PC-9 (cell line): ENCODE measurements around the gene GJD2. TPM values are rescaled to one million over a fixed set of nuclear protein-coding genes. Genes with fewer than 3 reads are reported as not detected.

Experiments
- BruUV-seq: library from RNA; stranded (reverse); fragments of 400-500 nt; replicated peaks from 2 replicates; lab custom pipeline; 2021; lab: Mats Ljungman, UMichigan
- CTCF ChIA-PET: fragments of 300-600 bp; sonication (Branson Sonifier 250); formaldehyde crosslinking; loops from one replicate; lab custom pipeline; 2022; ENCODE audit warnings: antibody characterized with exemption; lab: Charles Lee
- POLR2A ChIA-PET: fragments of 300-600 bp; sonication (Branson Sonifier 250); formaldehyde crosslinking; loops from one replicate; lab custom pipeline; 2022; ENCODE audit warnings: antibody characterized with exemption; ENCODE audit not compliant: unreplicated experiment; lab: Charles Lee
- DNase-seq, 2 experiments: peaks; one replicate each; pipeline versions ENCODE4 v3.0.0 to v3.0.0-alpha.2; 2015 to 2022; ENCODE audit warnings: mixed read lengths in 1 of 2
- H2AFZ ChIP-seq: fragments of 200-600 bp; sonication (generic); 2 replicates; pipeline ENCODE4 v1.8.1; 2017; ENCODE audit warnings: antibody characterized with exemption
- H3F3A ChIP-seq: fragments of 200-600 bp; sonication (generic); 2 replicates; pipeline ENCODE4 v1.8.1; 2017; ENCODE audit warnings: antibody characterized with exemption, mild to moderate bottlenecking, low read depth; ENCODE audit not compliant: insufficient read depth
- H3K27ac ChIP-seq: fragments of 200-600 bp; sonication (generic); 2 replicates; pipeline ENCODE4 v1.6.1; 2016; ENCODE audit warnings: mixed run types
- H3K27me3 ChIP-seq: fragments of 200-600 bp; sonication (generic); 2 replicates; pipeline ENCODE4 v1.6.1; 2016; ENCODE audit warnings: low read depth, mixed run types; ENCODE audit not compliant: insufficient read depth
- H3K36me3 ChIP-seq: fragments of 200-600 bp; sonication (generic); 2 replicates; pipeline ENCODE4 v1.6.1; 2016; ENCODE audit warnings: low read depth, mixed run types
- H3K4me1 ChIP-seq: fragments of 200-600 bp; sonication (generic); replicated peaks from 2 replicates; pipeline ENCODE4 v1.6.1; 2016; ENCODE audit warnings: mixed run types; ENCODE audit not compliant: insufficient read depth
- H3K4me2 ChIP-seq: fragments of 200-600 bp; sonication (generic); 2 replicates; pipeline ENCODE4 v1.6.1; 2017; ENCODE audit warnings: mixed run types
- H3K4me3 ChIP-seq: fragments of 200-600 bp; sonication (generic); 2 replicates; pipeline ENCODE4 v1.6.1; 2016; ENCODE audit warnings: mixed run types
- H3K79me2 ChIP-seq: fragments of 200-600 bp; sonication (generic); 2 replicates; pipeline ENCODE4 v1.6.1; 2017; ENCODE audit warnings: low read depth, mixed run types
- H3K9me2 ChIP-seq: fragments of 200-600 bp; sonication (generic); 2 replicates; pipeline ENCODE4 v1.8.1; 2017; ENCODE audit warnings: mild to moderate bottlenecking; ENCODE audit not compliant: insufficient read depth
- H3K9me3 ChIP-seq: fragments of 200-600 bp; sonication (generic); 2 replicates; pipeline ENCODE4 v1.8.1; 2016; ENCODE audit warnings: low read depth; ENCODE audit not compliant: insufficient read depth
- H4K20me1 ChIP-seq: fragments of 200-600 bp; sonication (generic); 2 replicates; pipeline ENCODE4 v1.8.1; 2017; ENCODE audit not compliant: insufficient read depth
- EZH2 ChIP-seq: fragments of 200-600 bp; sonication (generic); IDR thresholded peaks from 2 replicates; pipeline ENCODE4 v1.8.0; 2017; ENCODE audit warnings: antibody characterized with exemption, low read depth
- intact Hi-C: fragments of 100-400 bp; cut with micrococcal nuclease; formaldehyde crosslinking; loops from one replicate; pipeline ENCODE4 v1.10.0; 2022; ENCODE audit not compliant: unreplicated experiment
- total RNA-seq: library from RNA; stranded (reverse); gene quantifications from 2 replicates; pipeline ENCODE4 v1.2.3, GENCODE V29; 2021
- TF ChIP-seq, protein P1 (sequence below): fragments of 200-600 bp; sonication (generic); conservative IDR thresholded peaks from 2 replicates; pipeline ENCODE4 v1.6.1; 2017; ENCODE audit warnings: mixed run types, antibody characterized with exemption, mild to moderate bottlenecking, moderate library complexity

GJD2 gene
- total RNA-seq, 1 experiment from 2014 or later, result not detected

DNA sequence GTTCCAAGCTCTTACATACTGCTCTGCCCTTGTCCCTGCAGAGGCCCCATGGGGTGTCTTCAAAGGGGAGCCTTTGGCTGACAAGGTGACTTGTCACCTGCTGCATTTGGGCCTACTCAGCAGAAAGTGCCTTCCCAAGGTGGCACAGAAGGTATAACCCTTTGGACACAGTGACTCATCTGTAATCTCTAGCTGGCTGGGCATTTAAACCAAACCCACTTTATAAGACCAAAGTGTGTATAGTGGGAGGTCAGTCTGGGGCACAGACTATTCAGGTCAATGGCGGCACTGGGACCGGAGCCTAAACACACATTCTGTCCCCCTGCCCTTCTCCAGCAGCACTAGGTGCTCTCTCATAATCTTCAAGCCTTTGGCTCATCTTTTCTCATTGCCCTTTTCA is 35.1 kb downstream of the GJD2 start:
- ChIA-PET POLR2A (no interaction called here), CTCF (no interaction called here)
- Histone ChIP-seq H3F3A (no peaks in the 10 kb centered on the region), H3K4me1 (no peaks in the 10 kb centered on the region), H3K4me3 (no peak overlapping the region), H3K27me3 (peaks cover 4% of the 10 kb centered on the region; the same call in 1 of the 2 replicates), H3K9me2 (no peaks in the 10 kb centered on the region), H3K4me2 (no peak overlapping the region), H3K27ac (no peak overlapping the region), H3K9me3 (no peaks in the 10 kb centered on the region), H3K36me3 (no peaks in the 10 kb centered on the region), H4K20me1 (no peaks in the 10 kb centered on the region), H3K79me2 (no peaks in the 10 kb centered on the region), H2AFZ (no peak overlapping the region)
- DNase-seq, result no peak
- intact Hi-C loops, result no loop called here
- BruUV-seq, result no TSS peak
- no peak for TF ChIP-seq EZH2
- TF ChIP-seq, protein P1, sequence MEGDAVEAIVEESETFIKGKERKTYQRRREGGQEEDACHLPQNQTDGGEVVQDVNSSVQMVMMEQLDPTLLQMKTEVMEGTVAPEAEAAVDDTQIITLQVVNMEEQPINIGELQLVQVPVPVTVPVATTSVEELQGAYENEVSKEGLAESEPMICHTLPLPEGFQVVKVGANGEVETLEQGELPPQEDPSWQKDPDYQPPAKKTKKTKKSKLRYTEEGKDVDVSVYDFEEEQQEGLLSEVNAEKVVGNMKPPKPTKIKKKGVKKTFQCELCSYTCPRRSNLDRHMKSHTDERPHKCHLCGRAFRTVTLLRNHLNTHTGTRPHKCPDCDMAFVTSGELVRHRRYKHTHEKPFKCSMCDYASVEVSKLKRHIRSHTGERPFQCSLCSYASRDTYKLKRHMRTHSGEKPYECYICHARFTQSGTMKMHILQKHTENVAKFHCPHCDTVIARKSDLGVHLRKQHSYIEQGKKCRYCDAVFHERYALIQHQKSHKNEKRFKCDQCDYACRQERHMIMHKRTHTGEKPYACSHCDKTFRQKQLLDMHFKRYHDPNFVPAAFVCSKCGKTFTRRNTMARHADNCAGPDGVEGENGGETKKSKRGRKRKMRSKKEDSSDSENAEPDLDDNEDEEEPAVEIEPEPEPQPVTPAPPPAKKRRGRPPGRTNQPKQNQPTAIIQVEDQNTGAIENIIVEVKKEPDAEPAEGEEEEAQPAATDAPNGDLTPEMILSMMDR, result no peak

DNA sequence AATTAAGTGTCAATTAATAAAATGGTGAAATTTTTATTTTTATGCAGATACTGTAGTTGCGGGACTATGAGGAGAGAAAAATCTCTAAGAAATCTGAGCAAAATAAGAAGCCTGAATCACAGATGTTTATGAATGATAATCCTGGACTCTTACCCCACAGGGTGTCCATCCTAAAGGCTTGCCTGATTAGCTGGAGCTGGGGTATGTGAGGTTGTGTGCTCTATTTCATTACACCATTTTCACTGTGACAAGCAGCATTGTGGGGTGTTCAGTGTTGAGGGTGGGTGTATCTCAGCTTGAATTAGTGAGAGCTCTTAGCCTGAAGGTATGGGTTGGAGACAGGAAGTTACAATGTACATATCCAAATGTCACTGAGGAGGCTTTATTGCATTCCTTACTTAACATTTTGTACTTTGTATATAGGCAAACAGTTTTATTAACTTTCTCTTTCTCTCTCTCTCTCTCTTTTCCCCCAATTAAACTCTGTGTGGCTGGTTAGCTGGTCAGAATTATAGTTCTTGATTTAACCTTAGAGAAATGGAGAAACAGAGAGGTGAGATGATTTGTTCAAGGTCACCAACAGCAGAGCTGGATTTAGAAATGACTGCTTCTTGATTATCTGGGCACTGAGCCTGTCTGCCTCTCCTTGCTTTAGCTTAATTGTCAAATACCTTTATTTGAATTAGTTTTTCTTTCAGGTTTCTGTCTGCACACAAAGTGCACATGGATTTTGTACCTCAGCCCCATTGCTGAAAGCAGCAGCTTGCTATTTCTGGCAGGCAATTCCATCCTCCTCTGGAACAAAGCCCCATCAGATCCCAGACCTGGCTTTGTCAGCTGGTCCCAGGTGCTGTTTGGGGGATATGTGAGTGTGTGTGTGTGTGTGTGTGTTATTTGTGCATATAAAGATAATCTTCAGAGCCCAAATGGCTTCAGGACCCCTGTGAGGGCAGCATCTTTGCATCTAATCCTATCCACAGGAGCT is 35.8 kb downstream of the GJD2 start:
- H3F3A ChIP-seq, result no peaks in the 10 kb centered on the region
- ChIA-PET POLR2A (no interaction called here), CTCF (no interaction called here)
- H3K27ac ChIP-seq, result no peak overlapping the region
- no TSS peak for BruUV-seq
- no peak overlapping the region for H3K4me3 ChIP-seq
- peaks cover 4% of the 10 kb centered on the region; the same call in 1 of the 2 replicates for H3K27me3 ChIP-seq
- H3K9me2 ChIP-seq, result no peaks in the 10 kb centered on the region
- H4K20me1 ChIP-seq, result no peaks in the 10 kb centered on the region
- H2AFZ ChIP-seq, result no peak overlapping the region
- no peak for DNase-seq
- H3K9me3 ChIP-seq, result no peaks in the 10 kb centered on the region
- no peak for TF ChIP-seq EZH2
- TF ChIP-seq, protein P1, result no peak
- no peak overlapping the region for H3K4me2 ChIP-seq
- H3K79me2 ChIP-seq, result no peaks in the 10 kb centered on the region
- intact Hi-C loops, result no loop called here
- no peaks in the 10 kb centered on the region for H3K36me3 ChIP-seq
- no peaks in the 10 kb centered on the region for H3K4me1 ChIP-seq

DNA sequence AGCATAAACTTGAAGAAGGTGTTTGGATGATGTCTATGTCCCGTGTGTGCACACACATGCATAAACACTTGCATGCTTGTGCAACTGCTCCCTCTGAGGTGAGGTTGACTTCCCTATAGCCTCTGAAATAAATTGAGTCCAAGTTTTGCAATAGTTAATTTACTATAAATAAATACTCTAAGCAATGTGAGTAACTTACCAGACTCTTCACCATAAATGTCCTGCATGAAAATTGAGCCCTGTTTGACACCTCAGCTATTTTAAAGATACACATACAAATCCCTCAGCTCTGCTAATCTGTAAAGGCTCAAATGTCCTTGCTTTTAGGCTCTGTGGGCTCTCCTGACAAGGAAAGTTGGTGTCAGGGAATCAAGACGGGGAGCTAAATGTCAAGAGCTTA is 37.1 kb downstream of the GJD2 start:
- Histone ChIP-seq H3K4me3 (no peak overlapping the region), H3K9me3 (no peaks in the 10 kb centered on the region), H3K36me3 (no peaks in the 10 kb centered on the region), H3F3A (no peaks in the 10 kb centered on the region), H3K79me2 (no peaks in the 10 kb centered on the region), H3K27me3 (peaks cover 4% of the 10 kb centered on the region; the same call in 1 of the 2 replicates), H3K4me1 (no peaks in the 10 kb centered on the region), H3K27ac (no peak overlapping the region), H2AFZ (no peak overlapping the region), H4K20me1 (no peaks in the 10 kb centered on the region), H3K4me2 (no peak overlapping the region), H3K9me2 (no peaks in the 10 kb centered on the region)
- BruUV-seq, result no TSS peak
- no peak for DNase-seq
- intact Hi-C loops, result no loop called here
- TF ChIP-seq, protein P1, result no peak
- no peak for TF ChIP-seq EZH2
- ChIA-PET POLR2A (no interaction called here), CTCF (no interaction called here)
